BJ (cell line): ENCODE data around the gene ST7L. TPM values are rescaled to one million over a fixed set of nuclear protein-coding genes. Genes with fewer than 3 reads are reported as not detected.
A peak's percentile ranks its signal among the peaks of the same experiment; 100 is the strongest.

Experiments used
- CTCF ChIA-PET: fragments of 350-600 bp; formaldehyde crosslinking; extraction: SDS; loops from one replicate; lab custom pipeline; 2021; ENCODE audit warnings: antibody characterized with exemption, inconsistent platforms; lab: Yijun Ruan, JAX
- POLR2A ChIA-PET: fragments of 300-600 bp; sonication (Branson Sonifier 250); formaldehyde crosslinking; extraction: SDS; loops from one replicate; lab custom pipeline; 2021; ENCODE audit warnings: antibody characterized with exemption; lab: Charles Lee
- DNase-seq: peaks from one replicate; pipeline ENCODE4 v3.0.0-alpha.2; 2011; ENCODE audit warnings: low read depth
- H3K27me3 ChIP-seq: 2 replicates; pipeline ENCODE4 v1.6.0; 2011; ENCODE audit warnings: low read length; ENCODE audit not compliant: control insufficient read depth, insufficient read depth
- H3K36me3 ChIP-seq: 2 replicates; pipeline ENCODE4 v1.5.1; 2011; ENCODE audit warnings: low read length; ENCODE audit not compliant: control insufficient read depth, insufficient read depth
- H3K4me3 ChIP-seq: 2 replicates; pipeline ENCODE4 v1.5.1; 2011; ENCODE audit warnings: low read depth, mild to moderate bottlenecking, control low read depth, low read length
- CTCF ChIP-seq: IDR thresholded peaks from 2 replicates; pipeline ENCODE4 v1.5.1; 2011; ENCODE audit warnings: low read depth, mild to moderate bottlenecking, control low read depth, inconsistent platforms, low read length, moderate library complexity; ENCODE audit not compliant: insufficient read depth
- polyA plus RNA-seq: library from polyadenylated mRNA; depleted of rRNA; stranded (reverse); fragments of >200 nt; gene quantifications from 2 replicates; pipeline ENCODE4 v1.2.3, GENCODE V29; 2011

ST7L gene
- polyA plus RNA-seq, 1 experiment: 7.2 TPM

GRCh38 chr1:112502826-112503225, 116.1 kb downstream of the ST7L start:
- no peaks in the 10 kb centered on the region for H3K36me3 ChIP-seq
- ChIA-PET CTCF (interaction anchor here (1.0 to 3.5 kb wide), 10 partner anchors 10 to 212 kb away, joined by 3 to 56 read pairs (median 10); partner anchors contain the start of gene PPM1J), POLR2A (interaction anchor here (1.2 kb wide), 1 partner anchor 116 kb away, joined by 4 read pairs; the partner anchor contains the start of gene ST7L)
- H3K27me3 ChIP-seq: no peaks in the 10 kb centered on the region
- DNase-seq: no peak
- H3K4me3 ChIP-seq: no peak overlapping the region
- no peak for TF ChIP-seq CTCF

GRCh38 chr1:112501810-112502641, 116.9 kb downstream of the ST7L start:
- Histone ChIP-seq H3K36me3 (no peaks in the 10 kb centered on the region), H3K27me3 (no peaks in the 10 kb centered on the region), H3K4me3 (peak overlapping the region; percentile 49)
- peak; percentile 93 for TF ChIP-seq CTCF
- CTCF ChIA-PET: interaction anchor here (0.6 to 3.5 kb wide), 45 partner anchors 9 to 840 kb away, joined by 3 to 56 read pairs (median 5); partner anchors contain the start of genes MOV10, PPM1J and ST7L
- POLR2A ChIA-PET: interaction anchor here (0.5 to 1.2 kb wide), 6 partner anchors 11 to 134 kb away, joined by 3 to 9 read pairs (median 5); partner anchors contain the start of gene ST7L
- no peak for DNase-seq

GRCh38 chr1:112496290-112496689, 122.7 kb downstream of the ST7L start:
- POLR2A ChIA-PET: no interaction called here
- Histone ChIP-seq H3K4me3 (no peak overlapping the region), H3K36me3 (no peaks in the 10 kb centered on the region), H3K27me3 (no peaks in the 10 kb centered on the region)
- no peak for TF ChIP-seq CTCF
- CTCF ChIA-PET: interaction anchor here (1.7 kb wide), 1 partner anchor 106 kb away, joined by 6 read pairs; no protein-coding TSS in a partner anchor
- DNase-seq: no peak

- no peak for TF ChIP-seq CTCF
- POLR2A ChIA-PET: no interaction called here
- DNase-seq: no peak
- Histone ChIP-seq H3K27me3 (no peaks in the 10 kb centered on the region), H3K4me3 (no peak overlapping the region), H3K36me3 (no peaks in the 10 kb centered on the region)
- CTCF ChIA-PET: interaction anchor here (1.6 kb wide), 1 partner anchor 102 kb away, joined by 6 read pairs; no protein-coding TSS in a partner anchor
These were observed 125.6 kb downstream of the ST7L start for GRCh38 chr1:112493351-112493750.

GRCh38 chr1:112492076-112492475, 126.9 kb downstream of the ST7L start:
- POLR2A ChIA-PET: interaction anchor here (0.6 kb wide), 1 partner anchor 45 kb away, joined by 3 read pairs; no protein-coding TSS in a partner anchor

More at GRCh38 chr1:112492076-112492475, 126.9 kb downstream of the ST7L start:
- H3K36me3 ChIP-seq: no peaks in the 10 kb centered on the region
- H3K27me3 ChIP-seq: no peaks in the 10 kb centered on the region
- CTCF ChIA-PET: interaction anchor here (1.2 to 1.6 kb wide), 3 partner anchors 10 to 101 kb away, joined by 6 to 11 read pairs (median 6); no protein-coding TSS in a partner anchor
- no peak for DNase-seq
- H3K4me3 ChIP-seq: no peak overlapping the region
- no peak for TF ChIP-seq CTCF
